Gastrocnemius medialis (tissue), 4 donors: ENCODE data around the gene ZNF470.

ENCODE experiments used
- CTCF ChIP-seq, 5 experiments: fragments of 450-650 bp in 3 of 5; fragments of 200-600 bp in 2 of 5; sonication (generic) in 2 of 5; IDR thresholded peaks in 4 of 5; conservative IDR thresholded peaks in 1 of 5; 1 replicate in 4 of 5; 2 replicates in 1 of 5; pipeline ENCODE4 v1.5.1; 2016 to 2019; ENCODE audit warnings: antibody characterized with exemption in 5 of 5, mild to moderate bottlenecking in 3 of 5, moderate library complexity in 3 of 5
- POLR2A ChIP-seq, 2 donors: fragments of 450-650 bp; IDR thresholded peaks; one replicate each; pipeline ENCODE4 v1.6.1; 2017; ENCODE audit warnings: antibody characterized with exemption in 2 of 2, mild to moderate bottlenecking in 2 of 2, moderate library complexity in 2 of 2

- TF ChIP-seq CTCF (IDR thresholded peaks at IDR 0.05 in 4 of 5, conservative IDR thresholded peaks at IDR 0.05 in 1 of 5) (no peak), POLR2A (IDR thresholded peaks at IDR 0.05) (no peak)
Measured at GRCh38 chr19:56612737-56613136, 45.5 kb downstream of the ZNF470 start.
